ENCODE results near the gene IL12RB1.
A peak's percentile ranks its signal among the peaks of the same experiment; 100 is the strongest.

IL12RB1 gene

GRCh38 chr19:18086590-18087138 lies at the start of gene IL12RB1:
Gene IL12RB1 (minus strand): TSS chr19:18086934. CDS start chr19:18086823, 111 bp downstream.
- no peak for DNase-seq (ENCODE audit: low read depth in 1 of 2, low spot score in 1 of 2)
- TF ChIP-seq JUND (IDR thresholded peaks at IDR 0.05; ENCODE audit: low read depth): no peak
- in situ Hi-C loops (cut with HindIII; ENCODE audit: low pct_unique_long_range_greater_than_20kb, low sequenced_read_pairs): no loop called here

DNA sequence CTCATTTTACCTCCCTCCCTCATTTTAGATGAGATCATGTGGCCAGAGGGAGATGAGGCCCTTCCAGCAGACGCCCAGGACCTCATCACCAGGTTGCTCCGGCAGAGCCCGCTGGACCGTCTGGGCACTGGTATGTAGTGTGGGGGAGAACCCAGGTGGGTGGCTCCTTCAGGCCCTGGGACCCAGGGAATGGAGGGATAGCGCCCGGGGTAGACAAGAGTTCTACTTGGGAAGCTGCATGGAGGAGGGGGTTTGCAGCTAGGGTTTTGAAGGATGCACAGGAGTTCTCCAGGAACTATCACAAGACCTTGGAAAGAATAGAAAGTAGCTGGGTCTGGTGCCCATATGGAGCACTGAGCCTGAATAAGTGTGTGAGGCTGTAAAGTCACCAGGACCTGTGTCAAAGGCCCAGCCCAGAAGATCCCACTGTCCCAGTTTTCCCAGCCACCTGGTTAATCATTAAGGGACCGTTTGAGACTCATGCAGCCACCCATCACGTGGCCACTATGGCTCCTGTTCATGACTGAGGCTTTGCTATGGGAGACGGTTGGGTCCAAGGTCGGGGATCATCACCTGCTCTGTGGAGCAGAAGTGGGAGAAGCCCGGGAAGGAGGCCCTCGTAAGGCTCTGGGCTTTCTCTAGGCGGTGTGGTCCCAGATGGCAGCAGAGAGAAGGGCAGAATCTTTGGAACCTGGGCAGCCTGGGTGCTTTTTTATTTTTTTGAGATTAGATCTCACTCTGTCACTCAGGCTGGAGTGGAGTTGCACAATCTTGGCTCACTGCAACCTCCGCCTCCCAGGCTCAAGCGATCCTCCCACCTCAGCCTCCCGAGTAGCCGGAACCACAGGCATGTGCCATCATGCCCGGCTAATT lies 49.2 kb upstream of the IL12RB1 start:
- no peak for DNase-seq (ENCODE audit: low read depth in 1 of 2, low spot score in 1 of 2)
- no peak for TF ChIP-seq JUND (IDR thresholded peaks at IDR 0.05; ENCODE audit: low read depth)
- in situ Hi-C loops (cut with HindIII; ENCODE audit: low pct_unique_long_range_greater_than_20kb, low sequenced_read_pairs): no loop called here

- TF ChIP-seq JUND (IDR thresholded peaks at IDR 0.05; ENCODE audit: low read depth): no peak
- in situ Hi-C loops (cut with HindIII; ENCODE audit: low pct_unique_long_range_greater_than_20kb, low sequenced_read_pairs): no loop called here
- DNase-seq (ENCODE audit: low read depth in 1 of 2, low spot score in 1 of 2): no peak
Observed at GRCh38 chr19:18131841-18132596, 45.3 kb upstream of the IL12RB1 start.

DNA sequence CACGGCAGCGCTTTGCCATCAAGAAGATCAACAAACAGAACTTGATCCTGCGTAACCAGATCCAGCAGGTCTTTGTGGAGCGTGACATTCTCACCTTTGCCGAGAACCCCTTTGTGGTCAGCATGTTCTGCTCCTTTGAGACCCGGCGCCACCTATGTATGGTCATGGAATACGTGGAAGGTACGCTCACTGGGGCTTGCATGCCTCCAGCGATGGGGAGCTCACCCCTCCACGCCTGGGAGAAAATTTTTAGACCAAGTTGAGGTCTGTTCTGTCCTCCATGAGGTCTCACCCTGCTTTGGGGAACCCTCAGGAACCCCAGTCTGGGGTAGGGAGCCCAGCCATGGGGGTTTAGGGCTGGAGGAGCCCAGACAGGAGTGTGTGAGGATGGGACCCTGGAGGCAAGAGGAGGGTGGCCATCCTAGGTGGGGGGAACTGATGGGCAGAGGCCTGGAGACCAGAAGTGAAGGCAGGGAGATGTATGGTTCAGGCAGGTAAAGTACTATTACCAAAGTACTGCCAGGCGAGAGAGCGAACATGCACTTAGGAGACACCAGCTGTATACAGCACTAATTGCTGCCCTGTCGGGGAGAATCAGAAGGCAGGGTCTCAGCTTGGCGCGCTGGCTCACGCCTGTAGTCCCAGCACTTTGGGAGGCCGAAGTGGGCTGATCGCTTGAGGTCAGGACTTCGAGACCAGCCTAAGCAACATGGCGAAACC lies 43.9 kb upstream of the IL12RB1 start:
- peak in 1 of 2 experiments; percentile 33 for DNase-seq (ENCODE audit: low read depth in 1 of 2, low spot score in 1 of 2)
- in situ Hi-C loops (cut with HindIII; ENCODE audit: low pct_unique_long_range_greater_than_20kb, low sequenced_read_pairs): no loop called here
- no peak for TF ChIP-seq JUND (IDR thresholded peaks at IDR 0.05; ENCODE audit: low read depth)

DNA sequence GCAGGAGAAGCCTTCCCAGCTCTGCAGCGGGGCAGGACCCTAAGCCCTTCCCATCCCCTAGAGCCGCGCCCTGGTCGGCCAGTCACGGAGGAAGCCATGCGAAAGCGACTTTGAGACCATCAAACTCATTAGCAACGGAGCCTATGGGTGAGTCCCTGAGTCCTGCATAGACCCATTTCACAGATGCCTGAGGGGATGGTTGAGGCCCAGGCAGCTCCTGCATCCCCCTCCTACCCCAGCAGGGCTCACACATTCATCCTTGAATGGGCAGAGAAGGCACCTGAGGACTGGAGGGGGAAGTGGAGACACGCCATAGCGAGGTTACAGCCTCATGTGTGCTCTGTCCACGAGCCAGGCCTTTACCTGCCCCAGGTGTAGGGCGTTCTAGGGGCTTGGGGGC lies 42.1 kb upstream of the IL12RB1 start:
- no peak for DNase-seq (ENCODE audit: low read depth in 1 of 2, low spot score in 1 of 2)
- no peak for TF ChIP-seq JUND (IDR thresholded peaks at IDR 0.05; ENCODE audit: low read depth)
- in situ Hi-C loops (cut with HindIII; ENCODE audit: low pct_unique_long_range_greater_than_20kb, low sequenced_read_pairs): no loop called here

DNA sequence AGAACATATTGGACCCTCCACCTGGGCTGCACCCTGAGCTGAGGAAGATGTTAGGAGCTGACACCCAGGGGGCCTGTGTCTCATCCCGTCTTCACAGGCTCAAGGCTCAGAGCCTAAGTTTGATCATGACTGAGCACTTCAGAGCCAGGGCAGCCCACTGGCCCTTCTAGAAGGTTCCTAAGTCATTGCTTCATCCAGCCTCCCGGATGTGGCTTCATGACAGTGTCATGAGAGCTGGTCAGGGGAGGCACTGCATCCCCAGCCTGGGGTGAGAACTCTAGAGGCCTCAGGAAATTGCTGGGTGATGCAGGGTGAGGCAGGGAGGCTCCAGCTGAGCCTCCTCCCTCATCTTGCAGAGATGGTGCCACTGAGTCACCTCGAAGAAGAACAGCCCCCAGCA lies 41.3 kb upstream of the IL12RB1 start:
- in situ Hi-C loops (cut with HindIII; ENCODE audit: low pct_unique_long_range_greater_than_20kb, low sequenced_read_pairs): no loop called here
- DNase-seq (ENCODE audit: low read depth in 1 of 2, low spot score in 1 of 2): no peak
- TF ChIP-seq JUND (IDR thresholded peaks at IDR 0.05; ENCODE audit: low read depth): no peak

DNA sequence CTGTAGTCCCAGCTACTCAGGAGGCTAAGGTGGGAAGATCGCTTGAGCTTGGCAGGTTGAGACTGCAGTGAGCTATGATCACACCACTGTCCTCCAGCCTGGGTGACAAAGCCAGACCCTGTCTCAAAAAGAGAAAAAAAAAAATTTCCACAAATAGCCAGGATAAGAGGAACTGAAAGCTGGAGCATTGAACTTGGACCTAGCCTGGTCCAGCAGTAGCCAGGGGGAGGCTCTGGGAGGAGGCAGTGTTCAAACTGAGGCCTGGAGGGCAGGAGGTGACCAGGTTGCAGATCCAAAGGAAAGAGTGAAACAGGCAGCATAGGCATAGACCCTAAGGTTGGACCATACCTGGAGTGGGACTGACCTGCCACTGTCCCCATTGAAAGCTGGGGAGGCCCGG lies 39.4 kb upstream of the IL12RB1 start:
- TF ChIP-seq JUND (IDR thresholded peaks at IDR 0.05; ENCODE audit: low read depth): no peak
- no peak for DNase-seq (ENCODE audit: low read depth in 1 of 2, low spot score in 1 of 2)
- in situ Hi-C loops (cut with HindIII; ENCODE audit: low pct_unique_long_range_greater_than_20kb, low sequenced_read_pairs): no loop called here

DNA sequence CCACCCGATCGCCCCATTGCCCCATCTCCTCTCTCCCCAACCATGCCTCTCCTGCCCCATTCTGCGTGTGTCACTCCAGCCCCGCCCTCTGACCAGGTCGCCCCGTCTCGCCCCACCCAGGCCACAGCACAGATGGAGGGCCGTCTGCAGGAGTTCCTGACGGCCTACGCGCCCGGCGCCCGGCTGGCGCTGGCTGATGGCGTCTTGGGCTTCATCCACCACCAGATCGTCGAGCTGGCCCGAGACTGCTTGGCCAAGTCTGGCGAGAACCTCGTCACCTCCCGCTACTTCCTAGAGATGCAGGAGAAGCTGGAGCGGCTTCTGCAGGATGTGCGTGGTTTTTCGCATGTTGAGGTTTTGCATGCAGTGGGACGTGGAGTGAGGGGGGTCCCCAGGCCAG lies 37.1 kb upstream of the IL12RB1 start:
- no peak for DNase-seq (ENCODE audit: low read depth in 1 of 2, low spot score in 1 of 2)
- no peak for TF ChIP-seq JUND (IDR thresholded peaks at IDR 0.05; ENCODE audit: low read depth)
- in situ Hi-C loops (cut with HindIII; ENCODE audit: low pct_unique_long_range_greater_than_20kb, low sequenced_read_pairs): no loop called here

DNA sequence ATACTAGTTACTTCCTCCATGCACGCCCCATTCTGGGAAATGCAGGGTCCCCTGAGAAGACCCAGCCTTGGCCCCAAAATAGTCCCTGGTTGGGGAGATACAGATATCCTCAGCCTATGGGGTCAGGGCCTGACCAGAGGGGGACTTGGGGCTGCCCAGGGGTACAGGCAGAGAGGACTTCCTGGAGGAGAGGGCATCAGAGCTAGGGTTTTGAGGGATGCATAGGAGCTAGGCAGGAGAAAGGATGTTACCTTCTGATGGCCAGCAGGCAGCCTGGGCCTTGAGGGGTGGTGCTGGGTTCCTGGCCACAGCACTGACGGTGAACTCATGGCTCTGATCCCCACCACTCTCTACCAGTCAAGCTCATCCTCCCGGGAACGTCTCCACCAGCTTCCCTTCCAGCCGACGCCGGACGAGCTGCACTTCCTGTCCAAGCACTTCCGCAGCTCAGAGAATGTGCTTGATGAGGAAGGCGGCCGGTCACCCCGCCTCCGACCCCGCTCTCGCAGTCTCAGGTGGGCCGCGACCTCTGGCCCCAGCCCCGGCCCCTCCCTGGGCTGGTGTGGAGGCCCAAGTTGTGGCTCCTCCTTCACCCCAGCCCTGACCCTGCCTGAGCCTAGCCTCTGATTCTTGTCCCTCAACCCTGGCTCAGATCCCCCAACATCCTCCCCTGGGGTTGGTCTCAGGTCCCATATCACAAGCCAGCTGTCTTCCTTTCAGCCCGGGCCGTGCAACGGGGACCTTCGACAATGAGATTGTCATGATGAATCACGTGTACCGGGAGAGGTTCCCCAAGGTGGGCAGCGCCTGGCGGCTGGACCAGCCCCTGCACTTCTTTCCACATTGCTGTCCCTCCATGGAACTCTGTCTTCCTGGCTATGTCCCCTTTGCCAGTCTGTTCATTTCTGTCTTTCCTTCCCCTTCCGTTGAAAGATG lies 36.4 kb upstream of the IL12RB1 start:
- DNase-seq (ENCODE audit: low read depth in 1 of 2, low spot score in 1 of 2): no peak
- in situ Hi-C loops (cut with HindIII; ENCODE audit: low pct_unique_long_range_greater_than_20kb, low sequenced_read_pairs): no loop called here
- no peak for TF ChIP-seq JUND (IDR thresholded peaks at IDR 0.05; ENCODE audit: low read depth)

- TF ChIP-seq JUND (IDR thresholded peaks at IDR 0.05; ENCODE audit: low read depth): no peak
- in situ Hi-C loops (cut with HindIII; ENCODE audit: low pct_unique_long_range_greater_than_20kb, low sequenced_read_pairs): no loop called here
- DNase-seq (ENCODE audit: low read depth in 1 of 2, low spot score in 1 of 2): no peak
Observed at GRCh38 chr19:18122424-18122823, 35.7 kb upstream of the IL12RB1 start.

- in situ Hi-C loops (cut with HindIII; ENCODE audit: low pct_unique_long_range_greater_than_20kb, low sequenced_read_pairs): no loop called here
- no peak for TF ChIP-seq JUND (IDR thresholded peaks at IDR 0.05; ENCODE audit: low read depth)
- no peak for DNase-seq (ENCODE audit: low read depth in 1 of 2, low spot score in 1 of 2)
Observed at GRCh38 chr19:18121166-18121565, 34.4 kb upstream of the IL12RB1 start.
